Stimulated activated naive CD4-positive, alpha-beta T cell (primary cell): ENCODE results near the gene MEGF6.

ENCODE experiments used
- DNase-seq, 6 experiments: peaks; one replicate each; lab custom pipeline; 2025; lab: John Stamatoyannopoulos, UW

The MEGF6 gene

GRCh38 chr1:3611170-3612019, at the start of gene MEGF6:
TSS of gene MEGF6 (minus strand) at chr1:3611508. CDS start at chr1:3611268, 240 bp downstream.
- peak; percentile 24 to 75 (median 48) for DNase-seq

- DNase-seq: no peak
Observed at GRCh38 chr1:3660704-3661103, 49.4 kb upstream of the MEGF6 start.

- no peak for DNase-seq
Observed at GRCh38 chr1:3659093-3659492, 47.8 kb upstream of the MEGF6 start.

GRCh38 chr1:3658231-3658615, 46.9 kb upstream of the MEGF6 start:
- DNase-seq: no peak

- no peak for DNase-seq
Observed at GRCh38 chr1:3657578-3658230, 46.4 kb upstream of the MEGF6 start.

GRCh38 chr1:3657096-3657475, 45.8 kb upstream of the MEGF6 start:
- DNase-seq: no peak

- no peak for DNase-seq
Observed at GRCh38 chr1:3656450-3657095, 45.3 kb upstream of the MEGF6 start.

- DNase-seq: no peak
Observed at GRCh38 chr1:3654549-3655281, 43.4 kb upstream of the MEGF6 start.

GRCh38 chr1:3653286-3653618, 41.9 kb upstream of the MEGF6 start:
- DNase-seq: no peak

GRCh38 chr1:3652548-3653285, 41.4 kb upstream of the MEGF6 start:
- DNase-seq: peak in 1 of 6 experiments; percentile 20

- no peak for DNase-seq
Observed at GRCh38 chr1:3651930-3652547, 40.7 kb upstream of the MEGF6 start, which contains the start of gene TP73. TSS of gene TP73 (plus strand) at chr1:3652516. CDS start at chr1:3682366, 29,850 bp downstream.

GRCh38 chr1:3651026-3651929, 40.0 kb upstream of the MEGF6 start:
- peak in 1 of 6 experiments; percentile 33 for DNase-seq

GRCh38 chr1:3650248-3651025, 39.1 kb upstream of the MEGF6 start:
- peak in 1 of 6 experiments; percentile 42 for DNase-seq

GRCh38 chr1:3649342-3650247, 38.3 kb upstream of the MEGF6 start, which contains the start of gene WRAP73:
TSS of gene WRAP73 (minus strand) at chr1:3650103. CDS start at chr1:3649999, 104 bp downstream.
- peak; percentile 77 to 86 (median 82) for DNase-seq

- no peak for DNase-seq
Observed at GRCh38 chr1:3646596-3646995, 35.3 kb upstream of the MEGF6 start.

GRCh38 chr1:3645666-3646355, 34.5 kb upstream of the MEGF6 start:
- DNase-seq: no peak

GRCh38 chr1:3645247-3645646, 33.9 kb upstream of the MEGF6 start:
- DNase-seq: no peak
